ENCODE results near the gene BCO1.

The BCO1 gene

DNA sequence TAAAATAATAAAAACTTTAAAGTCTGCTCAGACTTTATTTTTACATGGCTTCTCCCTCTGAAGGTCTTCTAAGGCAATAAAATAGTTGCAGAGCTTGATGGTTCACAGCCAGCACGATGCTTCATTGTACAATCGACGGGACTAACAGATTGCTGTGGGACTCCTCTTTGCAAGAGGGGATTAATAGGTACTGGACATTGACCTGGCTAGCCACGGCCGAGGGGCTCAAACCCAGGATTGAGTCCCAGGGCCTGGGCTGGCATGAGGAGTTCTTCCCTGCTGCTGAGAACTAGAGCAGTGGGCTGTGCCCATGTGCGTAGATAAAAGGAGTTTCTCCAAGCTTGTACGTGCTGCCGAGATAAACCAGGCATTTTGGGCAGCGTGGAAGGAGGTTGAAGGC, 52.6 kb downstream of the BCO1 start:
- ATAC-seq: no peak
- TF ChIP-seq ZNF70 (CRISPR knock-in tag; IDR thresholded peaks at IDR 0.05) (no peak), RARB (CRISPR knock-in tag; IDR thresholded peaks at IDR 0.05) (no peak), TOX (CRISPR knock-in tag; IDR thresholded peaks at IDR 0.05; ENCODE audit: borderline replicate concordance) (no peak), ZC3H10 (CRISPR knock-in tag; IDR thresholded peaks at IDR 0.05) (no peak), ZNF8 (CRISPR knock-in tag; IDR thresholded peaks at IDR 0.05) (no peak)

DNA sequence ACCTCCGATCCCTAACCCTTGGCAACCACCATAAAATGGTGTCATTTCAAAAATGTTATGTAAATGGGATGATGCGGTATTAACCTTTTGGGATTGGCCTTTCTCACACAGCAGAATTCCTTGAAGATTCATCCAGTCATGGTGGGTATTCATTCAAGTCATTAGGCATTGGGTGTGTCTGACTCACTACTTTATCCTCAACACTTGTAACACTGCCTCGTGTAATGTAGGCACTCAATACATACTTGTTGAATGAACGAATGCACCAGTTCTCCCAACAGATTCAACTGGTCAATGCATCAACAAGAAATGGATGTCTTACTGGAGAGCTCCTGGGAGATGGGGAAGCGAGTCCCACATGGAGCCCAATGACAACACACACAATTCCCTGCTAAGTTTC, 54.4 kb downstream of the BCO1 start:
- TF ChIP-seq ZFP30 (CRISPR knock-in tag; IDR thresholded peaks at IDR 0.05) (no peak), SNAI2 (CRISPR knock-in tag; IDR thresholded peaks at IDR 0.05) (no peak), ZFP3 (CRISPR knock-in tag; IDR thresholded peaks at IDR 0.05) (no peak), ZC3H10 (CRISPR knock-in tag; IDR thresholded peaks at IDR 0.05) (no peak), ISL1 (CRISPR knock-in tag; IDR thresholded peaks at IDR 0.05) (no peak), ZNF565 (CRISPR knock-in tag; conservative IDR thresholded peaks at IDR 0.05; ENCODE audit: low read depth) (no peak), ESRRG (CRISPR knock-in tag; IDR thresholded peaks at IDR 0.05) (no peak), ZNF70 (CRISPR knock-in tag; IDR thresholded peaks at IDR 0.05) (no peak), GLIS3 (CRISPR knock-in tag; IDR thresholded peaks at IDR 0.05) (no peak), ZNF8 (CRISPR knock-in tag; IDR thresholded peaks at IDR 0.05) (no peak)
- TF ChIP-seq, protein P1, sequence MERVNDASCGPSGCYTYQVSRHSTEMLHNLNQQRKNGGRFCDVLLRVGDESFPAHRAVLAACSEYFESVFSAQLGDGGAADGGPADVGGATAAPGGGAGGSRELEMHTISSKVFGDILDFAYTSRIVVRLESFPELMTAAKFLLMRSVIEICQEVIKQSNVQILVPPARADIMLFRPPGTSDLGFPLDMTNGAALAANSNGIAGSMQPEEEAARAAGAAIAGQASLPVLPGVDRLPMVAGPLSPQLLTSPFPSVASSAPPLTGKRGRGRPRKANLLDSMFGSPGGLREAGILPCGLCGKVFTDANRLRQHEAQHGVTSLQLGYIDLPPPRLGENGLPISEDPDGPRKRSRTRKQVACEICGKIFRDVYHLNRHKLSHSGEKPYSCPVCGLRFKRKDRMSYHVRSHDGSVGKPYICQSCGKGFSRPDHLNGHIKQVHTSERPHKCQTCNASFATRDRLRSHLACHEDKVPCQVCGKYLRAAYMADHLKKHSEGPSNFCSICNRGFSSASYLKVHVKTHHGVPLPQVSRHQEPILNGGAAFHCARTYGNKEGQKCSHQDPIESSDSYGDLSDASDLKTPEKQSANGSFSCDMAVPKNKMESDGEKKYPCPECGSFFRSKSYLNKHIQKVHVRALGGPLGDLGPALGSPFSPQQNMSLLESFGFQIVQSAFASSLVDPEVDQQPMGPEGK (CRISPR knock-in tag; IDR thresholded peaks at IDR 0.05; ENCODE audit: borderline replicate concordance): no peak
- TF ChIP-seq, protein P2, sequence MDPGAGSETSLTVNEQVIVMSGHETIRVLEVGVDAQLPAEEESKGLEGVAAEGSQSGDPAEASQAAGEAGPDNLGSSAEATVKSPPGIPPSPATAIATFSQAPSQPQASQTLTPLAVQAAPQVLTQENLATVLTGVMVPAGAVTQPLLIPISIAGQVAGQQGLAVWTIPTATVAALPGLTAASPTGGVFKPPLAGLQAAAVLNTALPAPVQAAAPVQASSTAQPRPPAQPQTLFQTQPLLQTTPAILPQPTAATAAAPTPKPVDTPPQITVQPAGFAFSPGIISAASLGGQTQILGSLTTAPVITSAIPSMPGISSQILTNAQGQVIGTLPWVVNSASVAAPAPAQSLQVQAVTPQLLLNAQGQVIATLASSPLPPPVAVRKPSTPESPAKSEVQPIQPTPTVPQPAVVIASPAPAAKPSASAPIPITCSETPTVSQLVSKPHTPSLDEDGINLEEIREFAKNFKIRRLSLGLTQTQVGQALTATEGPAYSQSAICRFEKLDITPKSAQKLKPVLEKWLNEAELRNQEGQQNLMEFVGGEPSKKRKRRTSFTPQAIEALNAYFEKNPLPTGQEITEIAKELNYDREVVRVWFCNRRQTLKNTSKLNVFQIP (CRISPR knock-in tag; IDR thresholded peaks at IDR 0.05; ENCODE audit: borderline replicate concordance, low read depth): no peak
- TF ChIP-seq, protein P3, sequence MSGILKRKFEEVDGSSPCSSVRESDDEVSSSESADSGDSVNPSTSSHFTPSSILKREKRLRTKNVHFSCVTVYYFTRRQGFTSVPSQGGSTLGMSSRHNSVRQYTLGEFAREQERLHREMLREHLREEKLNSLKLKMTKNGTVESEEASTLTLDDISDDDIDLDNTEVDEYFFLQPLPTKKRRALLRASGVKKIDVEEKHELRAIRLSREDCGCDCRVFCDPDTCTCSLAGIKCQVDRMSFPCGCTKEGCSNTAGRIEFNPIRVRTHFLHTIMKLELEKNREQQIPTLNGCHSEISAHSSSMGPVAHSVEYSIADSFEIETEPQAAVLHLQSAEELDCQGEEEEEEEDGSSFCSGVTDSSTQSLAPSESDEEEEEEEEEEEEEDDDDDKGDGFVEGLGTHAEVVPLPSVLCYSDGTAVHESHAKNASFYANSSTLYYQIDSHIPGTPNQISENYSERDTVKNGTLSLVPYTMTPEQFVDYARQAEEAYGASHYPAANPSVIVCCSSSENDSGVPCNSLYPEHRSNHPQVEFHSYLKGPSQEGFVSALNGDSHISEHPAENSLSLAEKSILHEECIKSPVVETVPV (CRISPR knock-in tag; IDR thresholded peaks at IDR 0.05): no peak
- no peak for ATAC-seq

DNA sequence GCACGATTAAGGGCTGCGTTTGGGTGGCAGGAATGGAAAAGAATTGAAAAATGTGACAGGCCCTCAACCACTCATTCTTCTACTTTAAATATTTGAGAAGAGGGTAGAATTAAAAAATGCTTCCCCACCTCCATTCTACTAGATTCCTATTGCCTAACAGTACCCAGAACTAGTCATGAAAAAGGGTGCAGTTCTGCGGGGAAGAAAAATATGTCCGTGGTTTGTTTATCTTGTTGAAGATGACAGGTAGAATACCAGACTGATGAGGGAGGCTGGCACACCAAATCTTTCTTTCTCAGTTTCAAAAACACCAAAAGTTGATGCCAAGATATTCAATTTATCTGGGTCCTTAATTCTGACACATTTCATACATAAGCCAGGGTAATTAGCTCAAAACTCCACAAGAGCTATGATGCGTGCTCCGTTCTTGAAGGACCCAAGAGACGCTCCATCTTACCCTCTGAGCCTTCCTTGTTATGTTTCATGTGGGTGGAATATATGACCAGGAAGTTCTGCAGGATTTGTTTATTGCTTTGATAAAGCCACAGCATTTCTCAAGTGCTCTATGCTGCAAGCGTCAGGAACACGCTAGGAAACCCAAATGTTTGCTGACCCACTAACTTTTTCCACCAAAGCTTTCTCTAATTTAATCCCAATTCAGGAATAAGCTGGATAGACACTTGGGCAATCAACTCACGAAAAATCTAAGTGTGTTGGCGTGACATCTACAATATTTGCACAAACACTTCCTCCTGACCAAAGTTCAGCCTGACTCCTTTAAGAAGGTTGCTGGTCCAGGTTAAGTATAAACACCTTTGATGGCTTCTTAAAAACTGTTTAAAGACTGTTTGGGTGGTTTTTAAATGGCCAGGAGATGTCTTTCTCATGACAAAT, 55.7 kb downstream of the BCO1 start:
- ATAC-seq: no peak
- TF ChIP-seq ESRRG (CRISPR knock-in tag; IDR thresholded peaks at IDR 0.05) (no peak), OSR1 (CRISPR knock-in tag; IDR thresholded peaks at IDR 0.05) (no peak), CSDC2 (CRISPR knock-in tag; IDR thresholded peaks at IDR 0.05) (no peak), ZNF8 (CRISPR knock-in tag; IDR thresholded peaks at IDR 0.05) (no peak), TOX (CRISPR knock-in tag; IDR thresholded peaks at IDR 0.05; ENCODE audit: borderline replicate concordance) (no peak), ZNF565 (CRISPR knock-in tag; conservative IDR thresholded peaks at IDR 0.05; ENCODE audit: low read depth) (no peak), RARB (CRISPR knock-in tag; IDR thresholded peaks at IDR 0.05) (no peak), PPARA (CRISPR knock-in tag; IDR thresholded peaks at IDR 0.05; ENCODE audit: borderline replicate concordance) (no peak), GLIS3 (CRISPR knock-in tag; IDR thresholded peaks at IDR 0.05) (no peak), TCF4 (CRISPR knock-in tag; IDR thresholded peaks at IDR 0.05; ENCODE audit: borderline replicate concordance) (no peak), ARNTL (CRISPR knock-in tag; IDR thresholded peaks at IDR 0.05; ENCODE audit: borderline replicate concordance, low read depth) (no peak), ZFP3 (CRISPR knock-in tag; IDR thresholded peaks at IDR 0.05) (no peak), ZNF70 (CRISPR knock-in tag; IDR thresholded peaks at IDR 0.05) (no peak), ISL1 (CRISPR knock-in tag; IDR thresholded peaks at IDR 0.05) (no peak), ZFP30 (CRISPR knock-in tag; IDR thresholded peaks at IDR 0.05) (no peak), SNAI2 (CRISPR knock-in tag; IDR thresholded peaks at IDR 0.05) (no peak)
- TF ChIP-seq, protein P1 (CRISPR knock-in tag; IDR thresholded peaks at IDR 0.05; ENCODE audit: borderline replicate concordance): no peak
- TF ChIP-seq, protein P4, sequence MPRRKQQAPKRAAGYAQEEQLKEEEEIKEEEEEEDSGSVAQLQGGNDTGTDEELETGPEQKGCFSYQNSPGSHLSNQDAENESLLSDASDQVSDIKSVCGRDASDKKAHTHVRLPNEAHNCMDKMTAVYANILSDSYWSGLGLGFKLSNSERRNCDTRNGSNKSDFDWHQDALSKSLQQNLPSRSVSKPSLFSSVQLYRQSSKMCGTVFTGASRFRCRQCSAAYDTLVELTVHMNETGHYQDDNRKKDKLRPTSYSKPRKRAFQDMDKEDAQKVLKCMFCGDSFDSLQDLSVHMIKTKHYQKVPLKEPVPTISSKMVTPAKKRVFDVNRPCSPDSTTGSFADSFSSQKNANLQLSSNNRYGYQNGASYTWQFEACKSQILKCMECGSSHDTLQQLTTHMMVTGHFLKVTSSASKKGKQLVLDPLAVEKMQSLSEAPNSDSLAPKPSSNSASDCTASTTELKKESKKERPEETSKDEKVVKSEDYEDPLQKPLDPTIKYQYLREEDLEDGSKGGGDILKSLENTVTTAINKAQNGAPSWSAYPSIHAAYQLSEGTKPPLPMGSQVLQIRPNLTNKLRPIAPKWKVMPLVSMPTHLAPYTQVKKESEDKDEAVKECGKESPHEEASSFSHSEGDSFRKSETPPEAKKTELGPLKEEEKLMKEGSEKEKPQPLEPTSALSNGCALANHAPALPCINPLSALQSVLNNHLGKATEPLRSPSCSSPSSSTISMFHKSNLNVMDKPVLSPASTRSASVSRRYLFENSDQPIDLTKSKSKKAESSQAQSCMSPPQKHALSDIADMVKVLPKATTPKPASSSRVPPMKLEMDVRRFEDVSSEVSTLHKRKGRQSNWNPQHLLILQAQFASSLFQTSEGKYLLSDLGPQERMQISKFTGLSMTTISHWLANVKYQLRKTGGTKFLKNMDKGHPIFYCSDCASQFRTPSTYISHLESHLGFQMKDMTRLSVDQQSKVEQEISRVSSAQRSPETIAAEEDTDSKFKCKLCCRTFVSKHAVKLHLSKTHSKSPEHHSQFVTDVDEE (CRISPR knock-in tag; IDR thresholded peaks at IDR 0.05): no peak
- TF ChIP-seq, protein P3 (CRISPR knock-in tag; IDR thresholded peaks at IDR 0.05): no peak
- TF ChIP-seq, protein P5, sequence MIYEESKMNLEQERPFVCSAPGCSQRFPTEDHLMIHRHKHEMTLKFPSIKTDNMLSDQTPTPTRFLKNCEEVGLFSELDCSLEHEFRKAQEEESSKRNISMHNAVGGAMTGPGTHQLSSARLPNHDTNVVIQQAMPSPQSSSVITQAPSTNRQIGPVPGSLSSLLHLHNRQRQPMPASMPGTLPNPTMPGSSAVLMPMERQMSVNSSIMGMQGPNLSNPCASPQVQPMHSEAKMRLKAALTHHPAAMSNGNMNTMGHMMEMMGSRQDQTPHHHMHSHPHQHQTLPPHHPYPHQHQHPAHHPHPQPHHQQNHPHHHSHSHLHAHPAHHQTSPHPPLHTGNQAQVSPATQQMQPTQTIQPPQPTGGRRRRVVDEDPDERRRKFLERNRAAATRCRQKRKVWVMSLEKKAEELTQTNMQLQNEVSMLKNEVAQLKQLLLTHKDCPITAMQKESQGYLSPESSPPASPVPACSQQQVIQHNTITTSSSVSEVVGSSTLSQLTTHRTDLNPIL (CRISPR knock-in tag; IDR thresholded peaks at IDR 0.05; ENCODE audit: low read depth): no peak
